Activated CD4-positive, alpha-beta T cell treated with anti-CD3 and anti-CD28 coated beads, Interleukin-2, Interleukin-4, amounts not matched to agents 100 ng/mL and 50 ng/mL, durations not matched to agents 16 hours and 8 hours (primary cell): ENCODE data around the gene PCCA.
"Not testable (repeated sequence)": the region's sequence is repeated elsewhere in the genome, so short reads cannot be mapped to it uniquely, and the experiment has no call there.

Experiments
- DNase-seq: peaks from one replicate; pipeline ENCODE4 v3.0.0-alpha.2; 2020; ENCODE audit warnings: low spot score

The PCCA gene

DNA sequence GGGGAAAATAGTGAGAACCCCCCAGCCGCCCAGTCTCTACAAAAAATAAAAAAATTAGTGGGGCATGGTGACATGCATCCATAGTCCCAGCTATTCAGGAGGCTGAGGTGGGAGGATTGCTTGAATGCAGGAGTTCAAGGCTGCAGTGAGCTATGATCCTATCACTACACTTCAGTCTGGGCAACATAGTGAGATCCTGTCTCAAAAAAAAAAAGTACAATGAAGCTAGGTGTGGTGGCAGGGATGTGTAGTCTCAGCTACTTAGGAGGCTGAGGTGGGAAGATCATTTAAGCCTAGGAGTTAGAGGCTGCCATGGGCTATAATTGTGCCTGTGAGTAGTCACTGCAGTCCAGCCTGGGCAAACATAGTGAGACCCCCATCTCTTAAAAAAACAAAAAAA, 8.9 kb downstream of the PCCA start:
- no peak for DNase-seq

GRCh38 chr13:100098445-100099116, 9.7 kb downstream of the PCCA start:
- no peak for DNase-seq

DNA sequence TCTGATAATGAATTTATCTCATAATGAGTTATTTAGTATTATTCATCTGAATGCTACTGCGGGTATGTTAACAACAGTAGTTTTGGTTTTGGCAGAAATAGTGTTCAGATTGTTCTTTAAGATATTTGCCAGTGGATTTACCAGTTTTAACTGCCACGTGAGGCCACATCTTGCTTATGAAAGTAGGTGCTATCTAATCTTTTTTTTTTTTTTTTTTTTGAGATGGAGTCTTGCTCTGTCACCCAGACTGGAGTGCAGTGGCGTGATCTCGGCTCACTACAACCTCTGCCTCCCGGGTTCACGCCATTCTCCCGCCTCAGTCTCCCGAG, 10.2 kb downstream of the PCCA start:
- DNase-seq = not testable (repeated sequence)

- DNase-seq = no peak
These were observed 11.4 kb downstream of the PCCA start for GRCh38 chr13:100100115-100100879.

GRCh38 chr13:100102042-100102441, 13.1 kb downstream of the PCCA start:
- DNase-seq = no peak

GRCh38 chr13:100106005-100106404, 17.1 kb downstream of the PCCA start:
- no peak for DNase-seq

- DNase-seq = no peak
These were observed 17.8 kb downstream of the PCCA start for GRCh38 chr13:100106705-100107104.

DNA sequence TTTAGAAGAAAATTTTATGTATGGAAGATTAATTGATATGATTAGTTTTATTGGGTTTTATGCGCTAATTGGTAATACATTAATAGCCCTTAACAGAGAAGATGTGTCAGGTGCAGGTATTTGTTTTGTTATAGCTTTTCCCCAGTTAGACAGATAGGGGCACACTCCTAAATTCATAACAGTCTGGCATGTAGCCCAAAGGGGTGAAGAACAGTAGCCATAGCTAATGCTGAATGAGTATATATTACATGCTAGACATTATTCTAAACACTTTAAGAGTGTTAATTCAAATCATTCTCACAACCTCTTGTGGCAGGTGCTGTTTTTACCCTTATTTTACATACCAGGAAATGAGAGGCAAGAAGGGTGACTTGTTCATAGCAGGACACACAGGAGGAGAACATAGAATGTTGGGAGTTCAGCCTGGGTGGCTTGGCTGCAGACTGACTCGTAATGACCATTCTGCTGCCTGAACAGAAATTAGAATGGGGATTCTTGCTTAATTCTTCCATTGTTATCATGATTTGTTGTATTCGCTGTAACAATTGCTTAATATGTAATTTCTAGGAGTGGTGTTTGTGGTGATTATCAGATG, 20.1 kb downstream of the PCCA start:
- DNase-seq = no peak

- no peak for DNase-seq
These were observed 21.4 kb downstream of the PCCA start for GRCh38 chr13:100110269-100110668.

- DNase-seq = no peak
These were observed 23.4 kb downstream of the PCCA start for GRCh38 chr13:100112186-100112838.

DNA sequence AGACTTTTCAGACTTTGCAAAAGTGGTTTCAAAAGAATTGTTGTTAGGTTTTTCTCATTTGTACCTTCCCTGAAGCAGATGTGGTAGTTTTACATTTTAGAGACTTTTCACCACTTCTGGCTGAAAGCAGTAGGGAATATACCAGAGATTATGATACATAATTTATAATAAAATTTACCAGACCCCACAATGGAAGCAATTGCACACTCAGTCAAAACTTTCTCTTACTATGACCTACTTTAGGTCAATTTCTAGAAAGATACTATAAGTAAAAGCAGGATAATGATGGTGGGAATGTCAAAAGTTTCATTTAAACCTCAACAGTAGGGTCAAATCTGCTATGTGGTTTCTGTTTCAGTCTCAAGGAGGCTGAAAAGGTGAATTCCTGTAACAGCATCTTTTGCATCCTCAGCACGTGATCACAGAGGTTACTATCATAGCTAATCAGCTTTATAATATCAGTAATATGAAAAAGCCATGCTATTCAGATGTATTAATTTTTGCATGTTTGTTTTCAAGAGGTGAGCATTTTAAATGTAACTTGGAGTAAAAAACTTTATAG, 26.9 kb downstream of the PCCA start:
- no peak for DNase-seq

GRCh38 chr13:100124265-100124664, 35.4 kb downstream of the PCCA start:
- DNase-seq = no peak

- DNase-seq = no peak
These were observed 37.1 kb downstream of the PCCA start for GRCh38 chr13:100125946-100126345.

DNA sequence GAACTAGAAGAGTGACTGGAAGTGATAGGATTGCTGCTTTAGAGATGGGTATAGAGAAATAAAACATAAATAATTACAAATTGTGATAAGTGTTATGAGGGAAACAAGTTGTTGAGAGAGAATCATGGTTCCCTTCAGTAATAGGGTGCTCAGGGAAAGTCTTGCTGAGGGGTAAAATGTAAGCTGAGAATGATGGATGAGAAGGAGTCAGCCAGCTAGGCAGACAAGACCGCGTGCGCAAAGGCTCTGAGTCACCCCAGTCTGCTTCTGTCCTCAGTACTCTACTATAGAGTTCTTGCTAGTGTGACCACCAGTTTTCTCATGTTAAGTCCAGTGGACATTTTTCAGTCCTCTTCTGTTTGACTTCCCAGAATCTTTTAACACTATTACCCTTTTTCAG, 39.5 kb downstream of the PCCA start:
- DNase-seq = no peak

- DNase-seq = no peak
These were observed 39.9 kb downstream of the PCCA start for GRCh38 chr13:100128838-100129237.

- peak; percentile 19 for DNase-seq
These were observed 40.7 kb downstream of the PCCA start for GRCh38 chr13:100129605-100130004.

GRCh38 chr13:100130092-100130491, 41.2 kb downstream of the PCCA start:
- DNase-seq = no peak

GRCh38 chr13:100130930-100131511, 42.1 kb downstream of the PCCA start:
- DNase-seq = no peak

DNA sequence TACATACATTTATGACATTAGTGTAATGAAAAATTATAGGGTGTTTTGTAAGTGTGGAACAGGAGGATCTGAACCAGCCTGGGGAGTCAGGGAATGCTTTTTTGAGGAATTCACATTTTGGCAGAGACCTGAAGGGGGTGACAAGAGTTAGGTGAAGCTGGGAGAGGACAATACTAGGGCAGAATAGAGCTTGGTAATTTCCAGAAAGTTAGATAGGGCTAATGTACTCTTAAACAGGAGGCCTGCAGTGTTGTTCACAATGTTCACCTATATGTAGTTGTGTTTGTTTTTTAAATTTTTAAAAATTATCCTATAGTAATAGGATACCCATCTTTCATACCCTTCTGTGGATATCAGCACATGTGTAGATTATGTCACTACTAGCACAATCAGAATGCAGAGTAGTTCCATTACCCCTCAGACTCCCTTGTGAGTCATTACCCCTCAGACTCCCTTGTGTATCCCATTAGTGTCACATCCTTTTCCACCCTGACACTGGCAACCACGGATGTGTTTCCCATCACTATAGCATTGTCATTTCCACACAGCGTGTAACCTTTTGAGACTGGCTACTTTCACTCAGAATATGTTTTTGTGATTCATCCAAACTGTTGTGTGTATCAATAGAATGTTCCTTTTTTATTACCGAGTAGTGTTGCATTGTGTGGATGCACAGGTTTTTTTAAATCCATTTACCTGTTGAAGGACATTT, 43.1 kb downstream of the PCCA start:
- peak; percentile 34 for DNase-seq

- no peak for DNase-seq
These were observed 50.1 kb downstream of the PCCA start for GRCh38 chr13:100138859-100139491.

DNA sequence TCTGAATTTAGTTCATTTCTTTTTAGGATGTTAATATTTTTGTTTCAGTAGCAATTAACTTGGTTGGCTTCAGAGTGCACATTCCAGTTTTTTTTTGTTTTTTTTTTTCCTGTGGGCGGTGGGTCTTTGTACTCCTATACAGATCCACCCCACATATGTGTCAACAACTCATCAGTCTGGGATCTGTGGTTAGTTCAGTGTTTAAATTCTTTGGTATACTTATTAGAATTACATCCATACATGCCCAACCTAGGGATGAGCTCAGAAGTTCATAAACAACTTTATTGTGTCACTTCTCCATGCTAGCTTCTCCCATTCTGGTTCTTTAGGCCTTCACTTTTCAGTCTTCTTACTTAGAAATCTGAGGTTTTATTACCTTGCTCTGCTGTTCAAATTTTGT, 50.9 kb downstream of the PCCA start:
- no peak for DNase-seq
